IMR-90 (cell line): ENCODE results near the gene ADAM33. TPM values are rescaled to one million over a fixed set of nuclear protein-coding genes. Genes with fewer than 3 reads are reported as not detected.
A peak's percentile ranks its signal among the peaks of the same experiment; 100 is the strongest.

Experiments used
- ATAC-seq: fragments of 200-7000 bp; cut with Tn5 transposase; 2 replicates; pipeline ENCODE4 v1.9.1; 2020; ENCODE audit warnings: low read depth, mild to moderate bottlenecking, moderate library complexity
- BruUV-seq: library from RNA; stranded (reverse); fragments of 400-500 nt; replicated peaks from 2 replicates; lab custom pipeline; 2021; lab: Mats Ljungman, UMichigan
- CTCF ChIA-PET: fragments of 300-600 bp; formaldehyde crosslinking; extraction: SDS; loops from one replicate; lab custom pipeline; 2021; ENCODE audit warnings: antibody characterized with exemption; lab: Yijun Ruan, JAX
- POLR2A ChIA-PET: fragments of 300-600 bp; sonication (Branson Sonifier 250); formaldehyde crosslinking; loops from one replicate; lab custom pipeline; 2022; ENCODE audit warnings: antibody characterized with exemption; ENCODE audit not compliant: unreplicated experiment; lab: Charles Lee
- DNase-seq: peaks from one replicate; pipeline ENCODE4 v3.0.0; 2013
- H2AFZ ChIP-seq: replicated peaks from 2 replicates; pipeline ENCODE3; 2013; ENCODE audit warnings: low read length, mild to moderate bottlenecking; ENCODE audit not compliant: poor library complexity
- H2AK5ac ChIP-seq: 2 replicates; pipeline ENCODE4 v1.6.1; 2013; ENCODE audit warnings: low read depth, low read length, inconsistent platforms
- H2AK9ac ChIP-seq: replicated peaks from 2 replicates; pipeline ENCODE3; 2013; ENCODE audit warnings: mild to moderate bottlenecking, low read depth, low read length, moderate library complexity; ENCODE audit not compliant: poor library complexity
- H2BK120ac ChIP-seq: 2 replicates; pipeline ENCODE4 v1.6.1; 2013; ENCODE audit warnings: low read depth, low read length, inconsistent platforms
- H2BK15ac ChIP-seq: 3 replicates; pipeline ENCODE4 v1.6.1; 2013; ENCODE audit warnings: low read depth, low read length, inconsistent platforms
- H2BK20ac ChIP-seq: 2 replicates; pipeline ENCODE4 v1.6.1; 2013; ENCODE audit warnings: low read depth, mild to moderate bottlenecking, inconsistent platforms, low read length, moderate library complexity
- H2BK5ac ChIP-seq: 2 replicates; pipeline ENCODE4 v1.6.1; 2013; ENCODE audit warnings: mild to moderate bottlenecking, low read depth, low read length, inconsistent platforms; ENCODE audit not compliant: poor library complexity, severe bottlenecking
- H3K14ac ChIP-seq: replicated peaks from 2 replicates; pipeline ENCODE4 v1.6.1; 2013; ENCODE audit warnings: low read depth, low read length, inconsistent platforms
- H3K18ac ChIP-seq: 2 replicates; pipeline ENCODE4 v1.6.1; 2013; ENCODE audit warnings: low read depth, low read length, control low read depth
- H3K23ac ChIP-seq: 2 replicates; pipeline ENCODE4 v1.6.1; 2013; ENCODE audit warnings: low read depth, low read length, inconsistent platforms
- H3K27ac ChIP-seq: 2 replicates; pipeline ENCODE4 v1.5.1; 2013; ENCODE audit warnings: mild to moderate bottlenecking, control low read depth, low read length; ENCODE audit not compliant: insufficient read depth
- H3K27me3 ChIP-seq: 2 replicates; pipeline ENCODE4 v1.6.1; 2013; ENCODE audit warnings: low read length; ENCODE audit not compliant: control insufficient read depth, insufficient read depth
- H3K36me3 ChIP-seq: 2 replicates; pipeline ENCODE4 v1.6.1; 2013; ENCODE audit warnings: low read length, mixed read lengths; ENCODE audit not compliant: control insufficient read depth, insufficient read depth
- H3K4ac ChIP-seq: 2 replicates; pipeline ENCODE4 v1.6.1; 2013; ENCODE audit warnings: low read depth, low read length, inconsistent platforms
- H3K4me1 ChIP-seq: 2 replicates; pipeline ENCODE4 v1.6.1; 2013; ENCODE audit warnings: low read length, mixed read lengths; ENCODE audit not compliant: control insufficient read depth, insufficient read depth
- H3K4me2 ChIP-seq: 2 replicates; pipeline ENCODE4 v1.6.1; 2013; ENCODE audit warnings: low read depth, mild to moderate bottlenecking, control low read depth, low read length, moderate library complexity
- H3K4me3 ChIP-seq: 2 replicates; pipeline ENCODE4 v1.5.1; 2013; ENCODE audit warnings: low read depth, mild to moderate bottlenecking, control low read depth, low read length, moderate library complexity; ENCODE audit not compliant: insufficient read depth
- H3K56ac ChIP-seq: 2 replicates; pipeline ENCODE4 v1.6.1; 2013; ENCODE audit warnings: low read length, inconsistent platforms; ENCODE audit not compliant: insufficient read depth; ENCODE audit errors: extremely low read depth
- H3K79me1 ChIP-seq, 2 experiments: 2 replicates each; pipeline ENCODE4 v1.6.1; 2013; ENCODE audit warnings: low read length in 2 of 2, inconsistent platforms in 1 of 2, low read depth in 1 of 2
- H3K9ac ChIP-seq: 2 replicates; pipeline ENCODE4 v1.6.1; 2013; ENCODE audit warnings: low read depth, low read length, control low read depth
- H3K9me1 ChIP-seq: 2 replicates; pipeline ENCODE4 v1.6.1; 2013; ENCODE audit warnings: low read length, inconsistent platforms; ENCODE audit not compliant: insufficient read depth
- H3K9me3 ChIP-seq: 2 replicates; pipeline ENCODE4 v1.6.1; 2013; ENCODE audit warnings: low read length; ENCODE audit not compliant: control insufficient read depth, insufficient read depth
- H4K20me1 ChIP-seq: 2 replicates; pipeline ENCODE4 v1.6.1; 2013; ENCODE audit warnings: low read length, inconsistent platforms; ENCODE audit not compliant: insufficient read depth
- H4K5ac ChIP-seq: 2 replicates; pipeline ENCODE4 v1.6.1; 2013; ENCODE audit warnings: mild to moderate bottlenecking, low read depth, low read length, control low read depth
- H4K8ac ChIP-seq, 2 experiments: 2 replicates each; pipeline ENCODE4 v1.6.1; 2013; ENCODE audit warnings: low read depth in 2 of 2, low read length in 2 of 2, control low read depth in 1 of 2, inconsistent platforms in 1 of 2
- H4K91ac ChIP-seq: 2 replicates; pipeline ENCODE4 v1.6.1; 2013; ENCODE audit warnings: low read depth, low read length, inconsistent platforms; ENCODE audit not compliant: insufficient read depth
- BHLHE40 ChIP-seq: fragments of 150-350 bp; IDR thresholded peaks from 2 replicates; pipeline ENCODE4 v1.6.1; 2016; ENCODE audit warnings: mild to moderate bottlenecking, low read depth, low read length
- CEBPB ChIP-seq: IDR thresholded peaks from 2 replicates; pipeline ENCODE4 v1.6.1; 2012; ENCODE audit warnings: low read depth, low read length, improper control_type of control experiment
- CHD1 ChIP-seq: IDR thresholded peaks from 2 replicates; pipeline ENCODE4 v1.6.1; 2012; ENCODE audit warnings: low read depth, low read length, improper control_type of control experiment
- FOS ChIP-seq: fragments of 150-350 bp; IDR thresholded peaks from 2 replicates; pipeline ENCODE4 v1.6.1; 2016; ENCODE audit warnings: low read depth, low read length
- MAFK ChIP-seq: IDR thresholded peaks from 2 replicates; pipeline ENCODE4 v1.6.1; 2012; ENCODE audit warnings: low read depth, low read length, improper control_type of control experiment
- MAZ ChIP-seq: IDR thresholded peaks from 2 replicates; pipeline ENCODE4 v1.6.1; 2012; ENCODE audit warnings: low read depth, mild to moderate bottlenecking, low read length, improper control_type of control experiment, moderate library complexity, borderline replicate concordance
- MXI1 ChIP-seq: IDR thresholded peaks from 2 replicates; pipeline ENCODE4 v1.6.1; 2012; ENCODE audit warnings: low read depth, mild to moderate bottlenecking, low read length, moderate library complexity, borderline replicate concordance
- NFE2L2 ChIP-seq: fragments of 150-350 bp; IDR thresholded peaks from 2 replicates; pipeline ENCODE4 v1.6.1; 2016; ENCODE audit warnings: low read depth, mild to moderate bottlenecking, low read length
- RAD21 ChIP-seq: IDR thresholded peaks from 2 replicates; pipeline ENCODE4 v1.6.1; 2012; ENCODE audit warnings: low read length, improper control_type of control experiment
- RCOR1 ChIP-seq: IDR thresholded peaks from 2 replicates; pipeline ENCODE4 v1.6.1; 2012; ENCODE audit warnings: mild to moderate bottlenecking, low read length, improper control_type of control experiment; ENCODE audit not compliant: insufficient replicate concordance
- RFX5 ChIP-seq: IDR thresholded peaks from 2 replicates; pipeline ENCODE4 v1.8.0; 2012; ENCODE audit warnings: low read depth, mild to moderate bottlenecking, low read length, moderate library complexity
- SMC3 ChIP-seq: fragments of 150-350 bp; IDR thresholded peaks from 2 replicates; pipeline ENCODE4 v1.6.1; 2016; ENCODE audit warnings: low read depth, mild to moderate bottlenecking, antibody characterized with exemption, low read length, moderate library complexity
- USF2 ChIP-seq: fragments of 150-350 bp; IDR thresholded peaks from 2 replicates; pipeline ENCODE4 v1.6.1; 2017; ENCODE audit warnings: mild to moderate bottlenecking, antibody characterized with exemption, low read length, low read depth
- WGBS, 2 experiments: methylation state at CpG; one replicate each; pipeline versions ENCODE4 v1.1.5 to v1.1.7; 2013; ENCODE audit warnings: missing lambda C conversion rate in 2 of 2; ENCODE audit not compliant: insufficient read length in 1 of 2; ENCODE audit errors: extremely low coverage in 2 of 2; 5-methylcytosine and 5-hydroxymethylcytosine counted together
- dilution Hi-C: fragments of 300-500 bp; cut with HindIII; formaldehyde crosslinking; loops from one replicate; pipeline ENCODE4 v1.14.3; 2018; ENCODE audit warnings: low sequenced_read_pairs; ENCODE audit not compliant: unreplicated experiment
- in situ Hi-C: fragments of 300-500 bp; cut with MboI; formaldehyde crosslinking; loops from 3 replicates; pipeline ENCODE4 v1.14.3; 2019; ENCODE audit warnings: low sequenced_read_pairs, inconsistent platforms, mixed read lengths
- intact Hi-C: fragments of 100-400 bp; cut with micrococcal nuclease; formaldehyde crosslinking; loops from 2 replicates; pipeline ENCODE4 v1.10.0; 2022
- polyA plus RNA-seq, 3 experiments: library from polyadenylated mRNA; depleted of rRNA; stranded (reverse); fragments of >200 nt; gene quantifications; 2 replicates each; pipeline ENCODE4 v1.2.3, GENCODE V29; 2012; ENCODE audit warnings: low replicate concordance in 1 of 3
- total RNA-seq: library from RNA; depleted of rRNA; stranded (reverse); fragments of >200 nt; gene quantifications from 2 replicates; pipeline ENCODE4 v1.2.3, GENCODE V29; 2012
- TF ChIP-seq, protein P1 (sequence below): conservative IDR thresholded peaks from 2 replicates; pipeline ENCODE4 v1.5.1; 2012; ENCODE audit warnings: mild to moderate bottlenecking, low read depth, low read length, improper control_type of control experiment

Gene ADAM33
- total and polyA plus RNA-seq, 2 of the 4 experiments (the other 2 are of a cell fraction) = 0.18 to 1.7 TPM

DNA sequence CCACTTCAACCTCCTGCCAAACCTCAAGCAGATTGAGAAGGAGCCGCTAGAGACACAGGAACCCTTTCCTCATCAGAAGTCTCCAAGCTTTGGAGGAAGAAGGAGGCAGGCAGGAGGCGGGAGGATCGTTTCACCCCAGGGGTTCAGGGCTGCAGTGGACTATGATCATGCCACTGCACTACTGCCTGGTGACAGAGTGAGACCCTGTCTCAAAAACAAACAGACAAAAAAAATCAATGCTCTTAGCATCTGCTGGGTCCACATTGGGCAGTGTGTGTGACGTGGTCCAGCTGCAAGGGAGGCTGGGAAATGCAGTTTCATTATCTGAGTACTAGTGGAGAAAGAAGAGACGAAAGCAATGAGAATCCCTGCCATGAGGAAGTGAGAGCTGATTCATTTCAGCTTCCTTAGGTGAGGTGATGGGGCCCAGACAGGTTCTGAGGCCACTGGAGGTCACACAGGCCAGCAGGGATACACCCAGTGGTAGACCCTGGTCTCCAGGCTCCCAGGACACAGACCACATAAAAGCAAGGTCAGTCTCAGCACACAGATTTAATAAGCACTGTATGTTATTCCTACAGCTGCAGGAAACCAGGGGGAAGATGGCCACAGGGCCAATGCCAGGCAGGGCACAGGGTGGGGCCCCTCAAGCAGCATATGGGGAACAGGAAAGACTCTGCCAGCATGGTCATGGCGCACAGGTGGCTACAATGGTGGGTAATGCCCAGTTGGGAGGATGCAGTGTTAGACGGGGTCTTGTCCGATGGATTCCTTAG lies 22.9 kb downstream of the ADAM33 start:
- WGBS, 2 experiments = 47% methylated on average over 5 of the region's 8 CpGs; no CpG with 5 or more reads in 1 of the 2 experiments
- no peak overlapping the region for H4K5ac ChIP-seq
- CTCF ChIA-PET = no interaction called here
- H3K4me3 ChIP-seq = no peak overlapping the region
- ATAC-seq (peak; percentile 44; the same call in 1 of the 2 replicates), DNase-seq (no peak)
- no peak overlapping the region for H2BK120ac ChIP-seq
- no peaks in the 10 kb centered on the region for H3K9me1 ChIP-seq
- no peak overlapping the region for H3K4me2 ChIP-seq
- H4K8ac ChIP-seq = peak overlapping the region in 1 of 2 experiments; percentile 51; a peak in 1 of 4 replicates
- no peaks in the 10 kb centered on the region for H3K36me3 ChIP-seq
- H2BK15ac ChIP-seq = no peak overlapping the region
- intact Hi-C loops (no loop called here), in situ Hi-C loops (no loop called here), dilution Hi-C loops (no loop called here)
- no peaks in the 10 kb centered on the region for H3K4me1 ChIP-seq
- H2BK5ac ChIP-seq = no peak overlapping the region
- H3K14ac ChIP-seq = no peak overlapping the region
- H2AK9ac ChIP-seq = no peak overlapping the region
- no TSS peak for BruUV-seq
- no peak overlapping the region for H3K27ac ChIP-seq
- H4K20me1 ChIP-seq = 0 out of 2 replicates have a peak, but pooled peaks cover 3% of the 10 kb centered on the region
- peaks cover 5% of the 10 kb centered on the region; the same call in 1 of the 2 replicates for H3K9me3 ChIP-seq
- H2BK20ac ChIP-seq = no peak overlapping the region
- no peak overlapping the region for H2AK5ac ChIP-seq
- no peak overlapping the region for H4K91ac ChIP-seq
- peak overlapping the region; percentile 87 for H2AFZ ChIP-seq
- no peaks in the 10 kb centered on the region for H3K79me1 ChIP-seq
- no peak overlapping the region for H3K18ac ChIP-seq
- peaks cover 62% of the 10 kb centered on the region for H3K27me3 ChIP-seq
- H3K56ac ChIP-seq = no peak overlapping the region
- POLR2A ChIA-PET = no interaction called here
- H3K23ac ChIP-seq = no peak overlapping the region
- no peak overlapping the region for H3K4ac ChIP-seq
- H3K9ac ChIP-seq = no peak overlapping the region
- no peak for TF ChIP-seq SMC3
- no peak for TF ChIP-seq BHLHE40
- TF ChIP-seq MXI1 = no peak
- TF ChIP-seq CHD1 = no peak
- TF ChIP-seq RFX5 = no peak
- TF ChIP-seq CEBPB = no peak
- TF ChIP-seq NFE2L2 = no peak
- no peak for TF ChIP-seq MAFK
- no peak for TF ChIP-seq MAZ
- TF ChIP-seq USF2 = no peak
- TF ChIP-seq FOS = no peak
- TF ChIP-seq, protein P1, sequence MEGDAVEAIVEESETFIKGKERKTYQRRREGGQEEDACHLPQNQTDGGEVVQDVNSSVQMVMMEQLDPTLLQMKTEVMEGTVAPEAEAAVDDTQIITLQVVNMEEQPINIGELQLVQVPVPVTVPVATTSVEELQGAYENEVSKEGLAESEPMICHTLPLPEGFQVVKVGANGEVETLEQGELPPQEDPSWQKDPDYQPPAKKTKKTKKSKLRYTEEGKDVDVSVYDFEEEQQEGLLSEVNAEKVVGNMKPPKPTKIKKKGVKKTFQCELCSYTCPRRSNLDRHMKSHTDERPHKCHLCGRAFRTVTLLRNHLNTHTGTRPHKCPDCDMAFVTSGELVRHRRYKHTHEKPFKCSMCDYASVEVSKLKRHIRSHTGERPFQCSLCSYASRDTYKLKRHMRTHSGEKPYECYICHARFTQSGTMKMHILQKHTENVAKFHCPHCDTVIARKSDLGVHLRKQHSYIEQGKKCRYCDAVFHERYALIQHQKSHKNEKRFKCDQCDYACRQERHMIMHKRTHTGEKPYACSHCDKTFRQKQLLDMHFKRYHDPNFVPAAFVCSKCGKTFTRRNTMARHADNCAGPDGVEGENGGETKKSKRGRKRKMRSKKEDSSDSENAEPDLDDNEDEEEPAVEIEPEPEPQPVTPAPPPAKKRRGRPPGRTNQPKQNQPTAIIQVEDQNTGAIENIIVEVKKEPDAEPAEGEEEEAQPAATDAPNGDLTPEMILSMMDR = no peak
- no peak for TF ChIP-seq RCOR1
- TF ChIP-seq RAD21 = no peak
